ENCODE data around the gene CCSER1.
"Not testable (repeated sequence)": the region's sequence is repeated elsewhere in the genome, so short reads cannot be mapped to it uniquely, and the experiment has no call there.

Gene CCSER1

GRCh38 chr4:90306810-90307209, 179.6 kb downstream of the CCSER1 start:
- DNase-seq, result no peak

GRCh38 chr4:90317140-90317539, 189.9 kb downstream of the CCSER1 start:
- DNase-seq, result not testable (repeated sequence)

GRCh38 chr4:90317785-90318184, 190.6 kb downstream of the CCSER1 start:
- no peak for DNase-seq

- DNase-seq, result no peak
Measured at GRCh38 chr4:90318193-90318592, 191.0 kb downstream of the CCSER1 start.

- DNase-seq, result no peak
Measured at GRCh38 chr4:90328558-90328957, 201.4 kb downstream of the CCSER1 start.

GRCh38 chr4:90330546-90330945, 203.4 kb downstream of the CCSER1 start:
- DNase-seq, result no peak

GRCh38 chr4:90345549-90346215, 218.5 kb downstream of the CCSER1 start:
- DNase-seq, result no peak

GRCh38 chr4:90349636-90350035, 222.4 kb downstream of the CCSER1 start:
- DNase-seq, result no peak

GRCh38 chr4:90357117-90357710, 230.0 kb downstream of the CCSER1 start:
- no peak for DNase-seq

- no peak for DNase-seq
Measured at GRCh38 chr4:90375081-90375480, 247.9 kb downstream of the CCSER1 start.

GRCh38 chr4:90393215-90393614, 266.0 kb downstream of the CCSER1 start:
- no peak for DNase-seq

- no peak for DNase-seq
Measured at GRCh38 chr4:90403781-90404180, 276.6 kb downstream of the CCSER1 start.

- not testable (repeated sequence) for DNase-seq
Measured at GRCh38 chr4:90407897-90408296, 280.7 kb downstream of the CCSER1 start.

GRCh38 chr4:90412786-90413185, 285.6 kb downstream of the CCSER1 start:
- DNase-seq, result not testable (repeated sequence)

GRCh38 chr4:90415116-90415515, 287.9 kb downstream of the CCSER1 start:
- no peak for DNase-seq

GRCh38 chr4:90419124-90419711, 292.0 kb downstream of the CCSER1 start:
- no peak for DNase-seq

- no peak for DNase-seq
Measured at GRCh38 chr4:90421161-90421560, 294.0 kb downstream of the CCSER1 start.

- DNase-seq, result no peak
Measured at GRCh38 chr4:90425893-90426292, 298.7 kb downstream of the CCSER1 start.

GRCh38 chr4:90438522-90438921, 311.3 kb downstream of the CCSER1 start:
- no peak for DNase-seq

GRCh38 chr4:90441770-90442169, 314.6 kb downstream of the CCSER1 start:
- no peak for DNase-seq

GRCh38 chr4:90442619-90443018, 315.4 kb downstream of the CCSER1 start:
- no peak for DNase-seq

- DNase-seq, result no peak
Measured at GRCh38 chr4:90443231-90443630, 316.0 kb downstream of the CCSER1 start.

GRCh38 chr4:90444904-90445303, 317.7 kb downstream of the CCSER1 start:
- DNase-seq, result no peak

- DNase-seq, result no peak
Measured at GRCh38 chr4:90445380-90445779, 318.2 kb downstream of the CCSER1 start.

- no peak for DNase-seq
Measured at GRCh38 chr4:90449626-90450025, 322.4 kb downstream of the CCSER1 start.
